NCI-H1105 treated with DMSO at 0.1 percent for 48 hours (cell line): ENCODE measurements around the gene WDR91.
"Not testable (repeated sequence)": the region's sequence is repeated elsewhere in the genome, so short reads cannot be mapped to it uniquely, and the experiment has no call there.

Experiments used
- DNase-seq: peaks from one replicate; lab custom pipeline; 2025; lab: John Stamatoyannopoulos, UW

The WDR91 gene

GRCh38 chr7:135211179-135211945, at the start of gene WDR91:
Gene WDR91 (minus strand): TSS chr7:135211526. CDS start chr7:135211502, 24 bp downstream.
- DNase-seq, result peak; percentile 87

- DNase-seq, result no peak
Observed at GRCh38 chr7:135260470-135260869, 49.1 kb upstream of the WDR91 start.

GRCh38 chr7:135259702-135260101, 48.4 kb upstream of the WDR91 start:
- DNase-seq, result no peak

GRCh38 chr7:135258585-135258984, 47.3 kb upstream of the WDR91 start:
- no peak for DNase-seq

- DNase-seq, result no peak
Observed at GRCh38 chr7:135257790-135258189, 46.5 kb upstream of the WDR91 start.

GRCh38 chr7:135253851-135254771, 42.8 kb upstream of the WDR91 start:
- DNase-seq, result no peak

DNA sequence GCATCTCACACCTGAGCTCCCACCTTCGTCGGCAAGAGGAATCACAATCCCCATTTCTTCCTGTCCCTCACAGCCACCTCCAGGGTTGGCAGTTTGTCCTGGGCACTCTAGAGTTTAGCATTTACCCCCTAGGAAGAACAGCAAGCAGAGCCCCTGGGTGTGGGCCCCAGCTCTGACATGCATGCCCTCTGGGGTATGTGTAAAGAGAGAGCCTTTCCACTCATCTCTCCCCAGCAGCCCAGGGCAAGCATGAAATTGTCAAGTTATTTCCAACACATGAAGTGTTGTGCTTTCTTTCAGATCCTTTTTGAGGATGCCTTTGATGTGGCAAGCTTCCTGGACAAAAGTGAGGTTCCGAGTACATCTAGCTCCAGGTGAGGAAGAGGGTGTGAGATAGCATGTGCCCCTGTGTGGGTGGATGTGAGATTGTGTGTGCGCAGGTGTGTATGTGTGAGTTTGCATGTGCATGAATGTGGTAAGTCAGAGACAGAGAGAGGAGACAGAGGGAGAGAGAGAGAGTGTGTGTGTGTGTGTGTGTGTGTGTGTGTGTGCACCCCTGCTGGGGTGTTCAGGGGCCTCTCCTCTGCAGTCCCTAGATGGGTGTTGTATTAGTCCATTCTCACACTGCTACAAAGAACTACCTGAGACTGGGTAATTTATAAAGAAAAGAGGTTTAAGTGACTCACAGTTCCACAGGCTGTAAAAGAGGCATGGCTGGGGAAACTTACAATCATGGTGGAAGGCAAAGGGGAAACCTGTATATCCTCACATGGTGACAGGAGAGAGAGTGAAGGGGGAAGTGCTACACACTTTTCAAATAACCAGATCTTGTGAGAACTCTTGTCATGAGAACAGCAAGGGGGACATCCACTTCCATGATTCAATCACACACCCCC, 40.4 kb upstream of the WDR91 start:
- DNase-seq, result no peak

DNA sequence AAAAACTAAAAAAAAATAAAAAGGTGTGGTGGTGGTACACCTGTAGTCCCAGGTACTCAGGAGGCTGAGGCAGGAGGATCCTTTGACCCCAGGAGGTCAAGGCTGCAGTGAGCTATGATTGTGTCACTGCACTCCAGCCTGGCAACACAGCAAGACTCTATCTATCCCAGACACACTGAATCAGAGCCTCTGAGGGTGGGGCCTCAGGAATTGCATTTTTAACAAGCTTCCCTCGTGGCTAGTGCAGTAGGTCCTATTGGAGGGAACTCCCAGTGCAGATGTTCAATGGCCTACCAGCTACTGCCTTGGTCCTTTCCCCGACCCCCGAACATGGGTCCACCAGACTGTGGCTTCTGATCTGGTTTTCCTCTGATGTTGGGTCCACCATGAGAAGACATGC, 37.2 kb upstream of the WDR91 start:
- DNase-seq, result no peak

GRCh38 chr7:135247746-135248471, 36.6 kb upstream of the WDR91 start:
- DNase-seq, result no peak

- no peak for DNase-seq
Observed at GRCh38 chr7:135246191-135246825, 35.0 kb upstream of the WDR91 start.

DNA sequence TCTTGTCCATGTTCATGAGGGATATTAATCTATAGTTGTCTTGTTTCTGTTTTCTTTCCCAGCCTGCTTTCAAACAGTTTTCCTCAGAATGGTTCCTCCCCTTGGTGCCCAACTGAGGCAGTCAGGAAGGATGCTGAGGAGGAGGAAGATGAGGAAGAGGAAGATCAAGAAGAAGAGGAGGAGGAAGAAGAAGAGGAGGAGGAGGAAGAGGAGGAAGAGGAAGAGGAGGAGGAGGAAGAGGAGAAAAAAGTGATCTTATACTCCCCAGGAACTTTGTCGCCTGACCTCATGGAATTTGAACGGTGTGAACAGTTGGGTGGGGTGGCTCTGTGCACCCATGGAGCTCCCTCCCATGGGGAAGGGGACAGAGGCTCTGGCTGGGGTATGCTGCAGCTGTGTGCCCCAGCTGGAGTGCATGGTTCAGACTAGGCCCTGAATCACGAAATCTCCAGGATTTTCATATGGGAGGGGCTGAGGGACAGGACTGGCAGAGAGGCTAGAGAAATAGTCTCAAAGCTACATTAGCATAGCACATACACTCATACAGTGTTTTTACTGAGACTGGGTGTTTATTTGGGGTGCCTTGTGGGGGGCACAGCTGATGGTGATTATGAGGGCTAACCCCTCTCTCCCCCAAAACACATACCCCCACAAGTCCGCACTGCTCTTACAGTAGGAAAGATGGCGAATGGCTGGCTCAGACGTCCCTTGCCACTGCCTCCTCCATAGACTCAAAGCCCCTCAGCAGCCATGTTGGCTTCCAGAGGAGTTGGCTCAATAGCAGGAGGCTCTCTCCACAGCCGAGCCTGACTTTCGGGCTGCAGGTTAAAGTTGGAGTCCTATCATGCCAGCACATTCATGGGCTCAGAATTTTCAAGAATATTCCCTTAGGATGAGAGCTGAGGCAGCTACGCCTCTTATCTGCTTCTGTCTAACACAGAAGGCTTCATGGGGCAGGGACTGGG, 34.2 kb upstream of the WDR91 start:
- no peak for DNase-seq

DNA sequence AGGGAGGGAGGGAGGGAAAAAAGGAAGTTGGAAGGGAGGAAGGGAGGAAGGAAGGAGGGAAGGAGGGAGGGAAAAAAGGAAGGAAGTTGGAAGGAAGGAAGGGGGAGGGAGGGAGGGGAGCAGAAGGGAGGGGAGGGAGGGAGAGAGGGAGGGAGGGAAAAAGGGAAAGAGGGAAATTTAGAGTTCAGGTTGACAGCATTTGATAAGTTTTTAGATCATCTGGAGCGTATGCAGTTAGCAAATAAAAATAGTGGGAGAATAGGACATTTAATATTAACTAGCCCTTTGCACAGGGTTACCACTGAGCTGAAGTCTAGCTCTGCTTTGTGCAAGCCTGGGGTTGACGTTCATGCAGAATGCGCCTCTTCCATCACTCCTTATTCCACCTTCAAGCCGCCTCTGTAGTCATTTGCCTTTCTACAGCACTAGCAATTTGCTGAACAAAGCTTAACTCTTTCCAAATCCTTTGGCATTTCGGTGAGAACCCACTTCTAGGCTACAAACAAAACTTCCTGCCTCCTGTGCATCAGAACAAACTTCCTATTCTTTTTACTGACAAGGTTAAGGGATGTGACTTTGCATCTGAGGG, 30.9 kb upstream of the WDR91 start:
- no peak for DNase-seq

DNA sequence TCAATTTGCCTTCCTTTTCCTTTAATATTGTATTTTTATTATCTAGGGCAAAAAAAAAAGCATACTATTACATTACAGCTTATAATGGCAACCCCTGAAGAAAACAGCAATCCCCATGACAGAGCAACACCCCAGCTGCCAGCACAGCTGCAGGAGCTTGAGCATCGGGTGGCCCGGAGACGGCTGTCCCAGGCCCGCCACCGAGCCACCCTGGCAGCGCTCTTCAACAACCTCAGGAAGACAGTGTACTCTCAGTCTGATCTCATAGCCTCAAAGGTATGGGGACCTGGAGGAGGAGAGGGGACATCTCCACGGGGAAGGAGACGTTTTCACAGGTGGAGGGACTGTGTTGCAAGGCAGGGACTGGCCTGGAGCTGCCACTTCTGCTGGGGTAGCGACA, 29.1 kb upstream of the WDR91 start:
- DNase-seq, result no peak

- no peak for DNase-seq
Observed at GRCh38 chr7:135239263-135239662, 27.9 kb upstream of the WDR91 start.

GRCh38 chr7:135238112-135238744, 26.9 kb upstream of the WDR91 start:
- no peak for DNase-seq

- no peak for DNase-seq
Observed at GRCh38 chr7:135236727-135237126, 25.4 kb upstream of the WDR91 start.

GRCh38 chr7:135235841-135236240, 24.5 kb upstream of the WDR91 start:
- no peak for DNase-seq

DNA sequence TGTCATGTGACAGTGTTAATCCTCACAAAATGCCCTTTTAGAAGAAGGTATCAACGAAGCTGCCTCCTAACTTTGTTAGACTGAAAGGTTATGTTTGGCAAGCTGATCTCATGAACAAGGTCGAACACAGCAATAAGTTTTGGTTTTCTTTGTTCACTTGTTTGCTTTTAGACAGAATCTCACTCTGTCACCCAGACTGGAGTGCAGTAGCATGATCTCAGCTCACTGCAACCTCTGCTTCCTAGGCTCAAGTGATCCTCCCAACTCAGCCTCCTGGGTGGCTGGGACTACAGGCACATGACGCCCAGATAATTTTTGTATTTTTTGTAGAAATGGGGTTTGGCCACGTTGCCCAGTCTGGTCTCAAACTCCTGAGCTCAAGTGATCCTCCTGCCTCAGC, 23.4 kb upstream of the WDR91 start:
- DNase-seq, result no peak

GRCh38 chr7:135234095-135234494, 22.8 kb upstream of the WDR91 start:
- DNase-seq, result not testable (repeated sequence)
